ENCODE measurements around the gene DUOXA2.

Gene DUOXA2

GRCh38 chr15:45120081-45120972 lies 6.2 kb downstream of the DUOXA2 start:
- Histone ChIP-seq H3K36me3 (ENCODE audit: control insufficient read depth in 2 of 2, insufficient read depth in 1 of 2, low read length in 2 of 2) (no peaks in the 10 kb centered on the region), H3K4me3 (ENCODE audit: low read depth, low read length) (no peak overlapping the region), H3K4me1 (ENCODE audit: control insufficient read depth, insufficient read depth, low read length) (no peaks in the 10 kb centered on the region), H3K27ac (ENCODE audit: extremely low read depth, low read depth, low read length) (no peak overlapping the region), H3K9me3 (ENCODE audit: control insufficient read depth, insufficient read depth, low read depth, low read length) (no peaks in the 10 kb centered on the region)
- ChIA-PET CTCF (interaction anchor here (2.1 kb wide), 1 partner anchor 42 kb away, joined by 9 read pairs; no protein-coding TSS in a partner anchor), POLR2A (no interaction called here)
- TF ChIP-seq ZNF280D (tag by site-specific recombination; IDR thresholded peaks at IDR 0.05) (no peak), ZNF354C (tag by site-specific recombination; IDR thresholded peaks at IDR 0.05; ENCODE audit: borderline replicate concordance, low read depth) (no peak), ZNF776 (tag by site-specific recombination; IDR thresholded peaks at IDR 0.05; ENCODE audit: borderline replicate concordance) (no peak)

GRCh38 chr15:45121020-45121419 lies 6.9 kb downstream of the DUOXA2 start:
- no peaks in the 10 kb centered on the region for H3K4me1 ChIP-seq (ENCODE audit: control insufficient read depth, insufficient read depth, low read length)
- ChIA-PET CTCF (interaction anchor here (2.1 kb wide), 1 partner anchor 42 kb away, joined by 9 read pairs; no protein-coding TSS in a partner anchor), POLR2A (no interaction called here)
- no peaks in the 10 kb centered on the region for H3K9me3 ChIP-seq (ENCODE audit: control insufficient read depth, insufficient read depth, low read depth, low read length)
- no peaks in the 10 kb centered on the region for H3K36me3 ChIP-seq (ENCODE audit: control insufficient read depth in 2 of 2, insufficient read depth in 1 of 2, low read length in 2 of 2)
- H3K4me3 ChIP-seq (ENCODE audit: low read depth, low read length): no peak overlapping the region
- H3K27ac ChIP-seq (ENCODE audit: extremely low read depth, low read depth, low read length): no peak overlapping the region
- no peak for TF ChIP-seq ZNF394 (tag by site-specific recombination; IDR thresholded peaks at IDR 0.05; ENCODE audit: borderline replicate concordance)
- TF ChIP-seq ZNF184 (tag by site-specific recombination; IDR thresholded peaks at IDR 0.05): no peak
- no peak for TF ChIP-seq ZNF239 (tag by site-specific recombination; IDR thresholded peaks at IDR 0.05)
- no peak for TF ChIP-seq ZNF843 (tag by site-specific recombination; IDR thresholded peaks at IDR 0.05)
- no peak for TF ChIP-seq ZNF266 (tag by site-specific recombination; IDR thresholded peaks at IDR 0.05; ENCODE audit: low read depth)
- no peak for TF ChIP-seq ZSCAN23 (tag by site-specific recombination; IDR thresholded peaks at IDR 0.05)
- TF ChIP-seq PRDM6 (tag by site-specific recombination; IDR thresholded peaks at IDR 0.05): no peak
- TF ChIP-seq ZNF366 (tag by site-specific recombination; conservative IDR thresholded peaks at IDR 0.05): no peak
- TF ChIP-seq ZNF518A (tag by site-specific recombination; conservative IDR thresholded peaks at IDR 0.05; ENCODE audit: low read depth): no peak
- TF ChIP-seq ATF2 (tag by site-specific recombination; IDR thresholded peaks at IDR 0.05; ENCODE audit: low read depth): no peak
- no peak for TF ChIP-seq ZNF146 (tag by site-specific recombination; IDR thresholded peaks at IDR 0.05)

All from HEK293 (cell line).